ENCODE measurements around the gene PHLDA1.

The PHLDA1 gene

DNA sequence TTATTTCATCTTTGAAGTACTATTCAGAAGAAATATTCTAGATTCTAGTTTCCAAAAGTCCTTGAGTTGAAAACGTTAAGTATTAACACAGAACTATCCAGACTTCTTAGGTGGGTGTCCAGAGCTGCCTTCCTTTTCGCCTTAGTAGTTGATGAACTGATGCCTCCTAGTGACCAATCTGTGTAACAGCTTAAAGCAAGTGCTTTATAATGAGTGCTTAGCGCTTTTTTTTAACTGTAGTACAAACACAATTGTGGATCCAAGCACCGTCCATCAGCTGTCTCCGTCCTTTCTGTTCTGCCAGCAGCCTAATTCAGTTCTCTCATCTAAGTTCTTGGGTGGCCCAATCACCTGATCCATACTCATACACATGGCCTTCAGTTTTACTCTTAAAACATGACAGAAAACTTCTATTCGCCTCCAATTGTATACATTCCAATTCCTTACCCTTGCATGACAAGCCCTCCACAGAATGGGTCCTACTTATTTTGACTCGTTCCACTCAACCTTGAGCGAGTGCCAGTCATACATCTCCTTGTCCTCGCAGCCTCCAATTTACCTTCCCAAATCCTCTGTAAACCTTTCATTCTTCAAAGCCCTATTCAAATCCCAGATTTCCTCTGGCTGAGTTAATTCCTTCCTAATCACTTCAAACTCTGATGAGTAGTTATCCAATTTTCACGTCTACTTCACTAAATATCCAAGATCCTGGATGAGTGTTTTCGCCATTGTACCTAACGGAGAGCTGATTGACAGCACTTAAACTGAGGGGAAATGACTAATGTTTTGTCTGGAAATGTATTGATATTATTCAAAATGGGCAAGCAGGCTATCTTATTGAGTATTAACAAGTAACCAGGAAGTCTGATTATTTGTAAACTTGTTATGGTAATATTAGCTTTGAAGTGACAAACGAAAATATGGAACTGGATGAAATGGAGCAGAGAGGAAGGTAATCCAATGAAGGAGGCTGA is 5.8 kb upstream of the PHLDA1 start:
- no peak for DNase-seq

DNA sequence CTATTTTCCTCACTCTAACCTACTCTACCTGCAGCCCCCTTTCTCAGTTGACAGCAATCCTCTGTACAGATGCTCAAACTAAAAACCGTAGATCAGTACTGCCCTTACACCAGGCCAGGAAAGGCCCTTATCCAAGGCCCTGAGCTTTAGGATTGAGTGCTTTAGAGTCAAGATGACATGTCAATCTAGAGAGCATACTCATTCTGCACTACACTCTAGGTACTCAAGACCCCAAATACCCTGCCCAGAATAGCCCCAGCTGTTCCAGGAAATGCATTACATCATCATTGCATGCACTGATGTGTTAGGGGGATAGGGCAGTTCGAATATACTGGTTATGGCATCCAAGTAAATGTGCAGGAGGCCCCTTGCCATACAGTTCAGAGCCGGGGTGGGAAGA is 3.5 kb upstream of the PHLDA1 start:
- no peak for DNase-seq

DNA sequence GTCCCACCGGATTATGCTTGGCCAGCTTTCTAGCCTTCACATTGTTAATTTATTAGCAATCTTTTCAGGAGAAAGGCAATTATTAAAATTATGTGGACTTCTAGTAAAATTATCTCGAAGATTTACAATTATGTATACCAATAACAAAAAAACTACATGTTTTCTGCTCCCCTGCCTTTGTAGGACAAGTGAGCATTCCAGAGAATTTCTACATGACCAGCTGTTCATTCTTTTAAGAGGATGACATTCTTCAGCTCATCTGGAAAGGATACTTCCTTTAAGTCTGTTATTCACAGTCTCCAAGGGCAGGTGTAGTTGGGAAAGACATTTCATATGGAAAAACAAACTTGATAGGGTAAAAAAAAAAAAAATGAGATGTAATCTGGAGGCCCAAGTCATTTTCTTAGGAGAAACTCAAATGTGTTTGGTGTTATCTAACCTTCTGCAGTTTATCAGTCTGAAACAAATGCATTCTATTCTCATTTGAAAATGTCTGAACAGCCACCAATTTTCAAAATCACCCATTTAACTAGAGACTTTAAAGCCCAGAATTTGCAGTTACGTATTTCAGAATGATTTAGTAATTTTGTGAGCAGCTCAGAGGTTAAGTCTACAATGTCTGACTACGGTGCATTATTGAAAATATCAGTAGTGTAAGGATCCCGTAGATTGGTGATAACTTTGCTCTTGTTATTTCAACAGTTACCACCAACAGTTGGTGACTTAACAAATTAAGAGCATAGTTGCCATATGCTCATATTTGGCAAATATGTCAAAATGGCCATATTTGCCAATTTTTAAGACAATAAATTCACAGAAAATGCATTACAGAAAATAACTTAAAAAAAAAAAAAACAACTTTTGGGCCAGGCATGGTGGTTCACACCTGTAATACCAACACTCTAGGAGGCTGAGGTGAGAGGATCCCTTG is 1.8 kb upstream of the PHLDA1 start:
- no peak for DNase-seq

DNA sequence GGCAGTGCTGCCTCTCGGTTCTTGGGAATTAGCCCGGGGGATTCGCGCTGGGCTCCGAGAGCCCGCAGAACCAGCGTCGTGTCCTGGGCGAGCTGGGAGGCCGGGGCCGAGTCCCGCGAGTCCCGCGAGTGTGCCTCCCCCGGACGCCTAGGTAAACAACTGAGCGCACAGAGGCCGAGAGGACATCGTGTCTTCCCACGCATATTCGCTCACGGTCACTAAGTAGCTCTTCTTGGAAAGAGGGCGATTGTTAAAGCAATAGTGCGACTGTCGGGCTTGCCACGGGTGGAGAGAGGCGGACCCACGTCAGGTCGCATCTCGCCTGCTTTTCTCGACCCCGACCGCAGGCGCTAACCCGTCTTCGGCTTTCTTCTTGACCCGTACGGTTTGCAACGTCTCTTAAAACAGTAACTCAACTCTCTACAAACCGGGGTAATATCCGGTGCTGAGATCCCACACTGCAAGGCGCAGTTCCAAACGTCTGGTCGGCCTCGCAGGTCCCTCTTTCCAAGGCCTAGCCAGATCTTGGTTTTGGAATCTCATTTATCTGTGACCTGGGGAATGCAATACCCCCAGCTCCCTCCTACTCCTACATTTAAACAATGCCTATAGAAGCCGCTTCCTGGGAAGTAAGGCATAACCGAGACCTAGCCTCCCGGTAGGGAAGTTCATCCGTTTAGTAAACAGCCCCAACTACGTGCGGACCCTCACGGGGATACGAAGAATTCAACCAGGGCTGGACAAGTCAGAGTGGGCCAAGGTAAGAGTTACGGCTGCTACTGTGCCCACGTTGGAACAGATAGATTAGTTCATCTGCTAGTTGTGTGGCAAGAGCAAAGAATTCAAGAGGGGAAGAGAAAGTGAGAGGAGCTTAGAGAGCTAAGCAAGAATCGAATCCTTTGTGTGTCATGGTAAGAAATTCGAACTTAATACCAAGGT is 736 bp upstream of the PHLDA1 start:
- no peak for DNase-seq

DNA sequence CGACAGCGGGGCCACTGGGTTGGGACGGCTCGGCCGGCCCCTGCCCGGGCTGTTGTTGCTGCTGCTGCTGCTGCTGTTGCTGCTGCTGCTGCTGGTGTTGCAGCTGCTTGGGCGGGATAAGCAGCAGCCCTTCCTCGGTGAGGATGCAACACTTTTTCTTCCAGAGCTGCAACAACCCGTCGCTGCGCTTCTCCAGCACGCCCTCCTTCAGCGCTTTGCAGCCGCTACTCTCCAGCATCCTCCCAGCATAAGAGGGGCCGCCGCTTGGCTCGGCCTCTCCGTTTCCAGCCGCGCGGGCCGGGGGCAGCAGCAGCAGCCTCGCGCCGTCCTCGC is 529 bp downstream of the PHLDA1 start:
- DNase-seq, result no peak

DNA sequence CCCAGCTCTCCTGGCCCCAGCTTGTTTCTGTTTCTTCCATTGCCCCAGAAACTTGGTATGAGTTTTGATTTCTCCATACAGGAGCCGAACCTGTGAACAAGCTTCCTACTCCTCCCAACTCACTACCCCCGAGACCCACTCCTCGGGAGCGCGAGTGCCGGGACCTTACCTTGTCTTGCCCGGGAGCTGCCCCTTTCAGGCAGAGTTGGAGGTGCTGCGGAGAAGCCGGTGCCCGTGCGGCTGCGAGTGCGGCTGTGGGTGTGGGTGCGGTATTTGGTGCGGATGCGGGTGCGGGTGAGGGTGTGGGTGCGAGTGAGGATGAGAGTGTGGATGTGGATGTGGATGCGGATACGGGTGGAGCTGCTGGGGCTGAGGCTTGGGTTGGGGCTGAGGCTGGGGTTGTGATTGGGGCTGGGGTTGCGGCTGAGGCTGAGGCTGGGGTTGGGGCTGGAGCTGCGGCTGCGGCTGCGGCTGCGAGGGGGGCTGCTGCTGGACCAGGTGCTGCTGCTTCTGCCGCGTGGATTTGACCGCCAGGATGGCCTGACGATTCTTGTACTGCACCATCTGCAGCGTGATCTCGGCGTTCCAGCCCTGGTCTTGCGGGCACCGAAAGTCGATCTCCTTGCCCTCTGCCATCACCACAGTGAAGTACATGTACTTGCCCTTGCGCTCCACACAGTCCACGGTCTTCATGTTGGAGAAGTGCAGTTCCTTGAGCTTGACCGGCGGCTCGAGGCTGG is 1.1 kb downstream of the PHLDA1 start:
- no peak for DNase-seq

DNA sequence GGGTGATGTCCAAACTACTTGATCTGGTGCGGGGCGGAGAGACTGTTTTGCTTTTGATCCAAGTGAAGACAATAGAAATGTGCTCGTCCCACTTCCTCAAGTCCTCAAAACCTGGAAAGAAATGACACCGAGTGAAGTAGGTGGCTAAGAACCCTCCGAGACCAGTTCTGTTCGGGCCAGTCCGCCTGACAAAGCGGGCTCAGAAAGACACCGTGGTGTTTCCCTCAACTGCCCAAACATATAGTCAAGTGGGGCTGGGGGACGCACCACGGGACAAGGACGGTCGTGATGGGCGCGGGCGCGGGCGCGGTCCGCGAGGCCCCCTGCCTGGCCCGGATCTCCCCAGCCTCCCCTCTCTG is 1.6 kb downstream of the PHLDA1 start:
- no peak for DNase-seq

DNA sequence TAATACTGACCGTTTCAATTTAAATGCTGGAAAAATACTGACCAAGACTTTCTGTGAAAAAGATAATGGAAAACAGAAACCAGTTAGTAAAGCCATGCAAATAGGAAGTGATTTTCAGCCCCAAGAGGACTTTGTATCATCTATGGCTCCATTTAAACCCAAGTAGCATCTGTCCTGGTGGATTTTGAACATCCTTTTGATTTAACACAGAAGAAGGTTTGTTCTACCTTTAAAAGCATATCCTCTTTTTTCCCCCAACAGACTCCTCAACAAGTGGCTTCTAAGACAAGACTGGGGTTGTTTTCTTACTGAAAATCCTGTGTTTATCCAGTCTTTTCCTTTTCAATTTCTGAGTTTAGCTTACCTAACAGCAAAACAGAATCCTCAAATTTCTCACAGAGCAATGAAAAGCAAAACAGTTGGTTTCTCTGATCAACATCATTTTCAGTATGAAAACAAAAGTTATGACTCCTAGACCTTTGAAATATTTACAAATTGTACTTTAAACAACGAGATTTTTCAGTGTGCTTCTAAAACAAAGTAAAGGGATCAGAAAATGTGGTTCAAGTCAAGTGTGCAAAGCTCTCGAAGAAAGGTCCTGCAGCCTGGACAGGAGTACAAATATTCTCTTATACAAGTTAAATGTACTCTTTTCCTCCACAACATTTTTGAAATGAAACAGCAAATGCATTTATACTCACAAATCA is 2.9 kb downstream of the PHLDA1 start:
- DNase-seq, result no peak

DNA sequence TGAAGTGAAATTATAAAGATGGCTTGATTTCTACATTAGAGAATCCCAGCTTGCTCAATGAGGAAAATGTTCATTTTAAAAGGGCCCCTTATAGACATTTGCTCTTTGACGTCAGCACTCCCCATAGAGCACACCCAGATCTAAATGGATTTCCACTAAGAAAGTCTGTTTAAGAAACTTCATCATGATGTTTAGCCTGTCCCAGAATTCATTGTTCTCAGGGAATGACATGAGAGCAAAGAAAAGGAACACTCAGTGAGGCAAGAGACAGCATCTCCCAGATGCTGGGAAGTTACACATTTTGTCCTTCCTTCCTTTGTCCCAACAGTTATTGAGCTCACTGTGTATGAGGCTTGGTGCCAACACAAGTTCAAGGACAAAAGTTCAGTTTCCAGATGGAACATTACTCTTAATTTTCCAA is 4.9 kb downstream of the PHLDA1 start:
- no peak for DNase-seq

DNA sequence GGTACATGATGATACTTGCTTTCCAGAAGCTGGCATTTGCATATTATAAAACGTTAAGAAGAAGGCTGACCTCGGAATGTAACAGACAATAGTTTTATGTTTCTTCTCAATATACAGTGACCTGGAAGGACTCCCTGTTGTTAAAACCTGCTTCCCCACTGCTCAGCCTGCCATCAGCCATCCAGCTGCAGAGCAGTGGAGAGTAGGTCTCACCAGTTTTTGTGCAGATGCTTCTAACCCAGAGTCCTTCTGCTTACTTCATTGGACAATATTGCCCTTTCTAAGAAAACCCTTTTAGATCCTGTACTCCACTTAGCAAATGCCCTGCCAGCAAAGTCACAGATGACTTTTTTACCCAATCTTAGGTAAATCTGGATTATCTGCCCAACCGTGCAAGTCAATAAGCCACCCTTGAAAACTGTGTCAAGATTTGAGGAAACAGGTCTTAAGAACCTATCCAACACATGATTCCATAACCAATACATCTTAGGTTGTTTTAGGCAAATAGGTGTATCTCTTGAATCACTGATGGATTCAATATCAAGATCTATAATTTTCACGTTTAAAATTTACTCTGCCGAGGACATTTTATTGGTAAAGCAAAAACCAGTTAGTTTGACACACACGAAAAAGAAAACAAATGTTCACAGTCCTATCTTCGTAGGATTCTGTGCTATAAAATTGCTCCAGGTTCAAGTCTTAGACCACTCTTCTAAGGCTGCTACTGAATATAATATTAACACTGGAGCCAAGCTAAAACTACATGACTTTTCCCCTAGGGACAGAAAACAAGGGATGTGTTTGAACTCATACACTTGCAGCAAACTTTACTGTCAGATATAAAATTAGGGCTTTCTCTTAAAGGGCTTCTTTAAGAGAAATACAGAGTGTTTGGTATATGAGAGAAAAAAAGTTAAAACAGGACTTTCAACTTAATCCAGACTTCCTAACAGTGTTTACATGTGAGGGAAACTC is 5.7 kb downstream of the PHLDA1 start:
- no peak for DNase-seq

DNA sequence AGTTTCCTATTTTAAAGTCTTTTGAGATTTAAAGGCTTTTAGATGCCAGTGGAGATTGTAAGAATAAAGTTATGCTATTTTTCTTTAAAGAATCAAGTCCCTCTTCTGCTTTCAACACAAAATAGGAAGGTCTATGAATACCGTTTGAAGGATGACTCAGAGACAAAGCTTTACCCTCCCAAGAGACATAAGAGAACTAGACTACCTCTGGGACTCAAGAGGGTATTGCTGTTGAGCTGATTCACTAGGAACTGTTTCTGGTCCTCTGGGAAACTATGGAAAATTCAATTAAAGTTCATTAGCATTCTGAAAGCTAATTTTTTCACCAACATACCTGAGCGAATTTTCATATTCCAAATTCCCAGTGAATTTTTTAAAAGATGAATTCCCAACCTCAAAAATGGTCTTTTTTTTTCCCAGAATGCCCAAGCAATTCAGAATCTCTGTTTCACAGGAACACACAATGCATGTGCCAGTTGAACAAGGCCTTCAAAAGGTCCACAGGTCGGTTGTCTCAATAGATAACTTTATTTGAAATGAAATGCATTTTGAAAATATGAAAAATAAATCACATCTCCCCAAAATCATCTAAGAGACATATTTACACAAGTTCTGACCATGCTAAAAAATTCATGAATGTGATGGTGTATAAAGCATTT is 6.5 kb downstream of the PHLDA1 start:
- DNase-seq, result no peak

DNA sequence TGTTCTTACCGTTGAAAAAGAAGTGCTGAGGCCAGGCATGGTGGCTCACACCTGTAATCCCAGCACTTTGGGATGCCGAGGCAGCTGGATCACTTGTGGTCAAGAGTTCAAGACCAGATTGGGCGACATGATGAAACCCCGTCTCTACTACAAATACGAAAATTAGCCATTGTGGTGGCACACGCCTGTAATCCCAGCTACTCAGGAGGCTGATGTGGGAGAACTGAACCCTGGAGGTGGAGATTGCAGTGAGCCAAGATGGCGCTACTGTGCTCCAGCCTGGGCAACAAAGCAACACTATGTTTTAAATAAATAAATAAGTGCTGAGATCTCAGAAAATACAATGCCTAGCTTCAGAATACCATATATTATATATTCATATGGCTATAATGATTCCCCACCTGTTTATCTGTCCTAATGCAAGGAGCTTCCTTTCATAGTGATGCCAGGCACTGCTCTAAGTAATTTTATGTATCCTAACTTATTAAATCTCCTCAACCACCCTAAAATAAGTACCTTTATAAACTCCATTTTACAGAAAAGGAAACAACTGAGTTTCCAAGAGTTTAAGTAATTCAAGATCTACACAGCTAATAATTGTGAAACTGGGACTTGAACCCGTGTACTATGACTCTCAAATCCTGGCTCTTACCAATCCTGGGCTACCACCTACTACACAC is 7.3 kb downstream of the PHLDA1 start:
- DNase-seq, result no peak

DNA sequence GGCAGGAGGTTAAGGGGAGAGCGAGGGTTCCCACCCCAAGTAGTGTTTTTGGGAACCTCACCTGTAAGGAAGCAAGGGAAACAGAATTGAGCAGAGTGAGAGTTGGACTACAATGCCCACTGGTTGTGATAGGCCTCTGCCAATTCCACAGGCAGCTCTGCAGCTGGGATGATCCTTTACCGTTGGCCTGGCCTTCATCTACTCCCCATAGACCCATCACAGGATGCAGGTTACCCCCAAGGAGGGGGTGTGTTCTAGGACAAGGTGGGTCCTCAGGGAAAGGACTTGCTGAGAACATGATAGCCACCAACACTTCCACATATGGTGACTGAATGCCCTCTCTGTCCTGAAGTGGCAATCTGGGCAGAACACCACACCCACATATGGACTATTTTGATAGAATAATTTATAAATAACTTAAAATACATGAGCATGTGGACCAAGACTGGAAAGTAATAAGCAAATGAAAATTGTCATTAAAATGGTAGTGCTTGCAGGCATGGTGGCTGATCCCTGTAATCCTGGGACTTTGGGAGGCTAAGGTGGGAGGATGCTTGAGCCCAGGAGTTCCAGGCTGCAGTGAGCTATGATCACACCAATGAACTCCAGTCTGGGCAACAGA is 8.4 kb downstream of the PHLDA1 start:
- DNase-seq, result no peak

DNA sequence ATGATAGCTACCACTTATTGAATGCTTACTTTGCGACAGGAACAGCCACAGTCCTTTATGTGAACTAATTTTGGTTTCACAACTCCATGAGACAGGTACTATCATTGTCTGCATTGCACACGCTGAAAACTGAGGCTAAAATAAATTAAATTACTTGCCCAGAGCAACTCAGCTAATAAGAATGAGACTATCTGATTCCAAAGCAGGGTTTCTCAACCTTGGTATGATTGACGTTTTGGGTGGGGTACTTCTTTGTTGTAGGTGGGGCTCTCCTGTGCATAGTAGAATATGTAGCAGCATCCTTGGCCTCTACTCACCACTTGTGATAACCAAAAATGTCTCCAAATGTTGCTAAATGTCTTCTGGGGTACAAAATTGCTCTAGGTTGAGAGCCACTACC is 9.1 kb downstream of the PHLDA1 start:
- no peak for DNase-seq

DNA sequence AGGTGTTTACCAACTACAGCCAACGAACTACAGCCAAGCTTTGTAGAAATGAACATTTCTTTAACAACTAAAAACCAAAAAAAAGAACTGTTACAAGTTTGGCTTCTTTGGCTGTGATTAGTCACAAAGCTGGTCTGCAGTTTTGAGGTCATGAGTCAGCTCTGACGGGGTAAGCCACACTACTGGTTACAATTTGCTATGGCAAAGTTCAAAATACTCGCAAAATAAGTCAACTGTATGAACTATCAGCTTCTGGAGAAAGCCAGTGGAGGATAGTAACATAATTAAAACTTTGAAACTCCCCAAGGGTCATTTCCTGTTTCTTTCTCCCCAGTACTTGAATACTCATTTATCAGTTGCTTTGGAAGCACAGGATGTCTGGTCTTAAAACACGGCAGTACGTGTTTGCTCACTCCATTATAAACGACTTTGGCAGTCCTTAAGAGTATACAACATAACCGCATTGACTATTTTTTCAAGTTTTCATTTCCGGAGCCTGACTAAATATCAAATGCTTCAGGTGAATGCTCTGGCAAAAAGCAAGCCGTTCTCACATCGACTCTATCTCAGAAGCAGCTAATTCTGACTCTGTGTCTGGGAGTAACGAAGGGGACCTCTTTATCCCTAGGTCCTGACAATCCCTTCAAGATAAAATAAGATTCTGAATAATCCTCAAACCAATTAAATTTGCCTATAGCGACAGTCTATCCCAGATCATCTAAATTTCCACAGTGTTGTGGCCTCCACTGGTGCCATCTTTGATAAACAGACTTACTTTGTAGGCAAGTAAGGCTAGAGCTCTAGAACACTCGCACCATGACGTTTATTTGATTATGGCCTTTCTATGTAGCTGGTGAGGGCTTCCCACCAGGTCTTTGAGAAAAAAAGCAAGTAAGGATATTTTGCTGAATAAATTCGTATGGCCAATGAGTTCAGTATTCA is 10.6 kb downstream of the PHLDA1 start:
- DNase-seq, result no peak

DNA sequence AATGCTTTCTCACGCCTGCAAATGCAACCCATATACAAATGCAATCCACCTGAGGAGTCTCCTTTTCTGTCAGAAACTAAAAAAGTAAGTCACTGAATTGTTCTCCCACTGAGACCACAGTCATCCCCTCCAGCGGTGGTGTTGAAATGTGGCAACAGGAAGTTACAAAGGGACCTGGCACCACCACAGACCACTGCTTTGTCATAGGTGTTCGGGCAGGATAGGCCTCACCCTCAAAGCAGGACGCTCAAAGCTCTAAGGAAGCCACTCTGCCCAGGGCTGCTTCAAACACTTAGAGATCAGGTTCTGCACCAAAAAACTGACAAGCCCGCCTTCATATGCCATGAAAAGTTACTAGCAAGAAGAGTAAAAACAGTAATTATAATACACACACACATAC is 11.3 kb downstream of the PHLDA1 start:
- DNase-seq, result no peak

DNA sequence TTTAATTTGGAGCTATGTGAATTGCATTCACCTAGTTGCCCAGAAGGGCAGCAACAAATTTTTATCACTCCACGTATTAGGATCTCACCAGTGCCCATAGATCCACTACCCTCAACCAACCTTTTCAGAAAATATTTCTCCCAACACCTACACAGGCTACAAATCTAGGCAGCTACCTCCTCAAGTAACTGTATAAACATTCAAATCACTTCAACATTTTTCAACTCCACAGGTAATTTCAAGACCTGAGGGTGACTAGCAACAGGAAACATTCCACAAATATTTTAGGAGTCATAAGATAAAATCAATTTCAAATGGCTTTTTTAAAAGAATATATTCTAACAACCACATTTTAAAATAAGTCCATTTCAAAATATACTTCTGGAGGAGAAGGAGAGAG is 12.9 kb downstream of the PHLDA1 start:
- no peak for DNase-seq

Data from NCI-H524 treated with DMSO at 0.1 percent for 48 hours (cell line).